GM21381 (cell line): ENCODE data around the gene CASS4.

Experiments
- ATAC-seq: cut with Tn5 transposase; IDR thresholded peaks from one replicate; pipeline ENCODE4 v1.9.1; 2021; ENCODE audit warnings: mild to moderate bottlenecking, moderate library complexity; ENCODE audit not compliant: unreplicated experiment

CASS4 gene

DNA sequence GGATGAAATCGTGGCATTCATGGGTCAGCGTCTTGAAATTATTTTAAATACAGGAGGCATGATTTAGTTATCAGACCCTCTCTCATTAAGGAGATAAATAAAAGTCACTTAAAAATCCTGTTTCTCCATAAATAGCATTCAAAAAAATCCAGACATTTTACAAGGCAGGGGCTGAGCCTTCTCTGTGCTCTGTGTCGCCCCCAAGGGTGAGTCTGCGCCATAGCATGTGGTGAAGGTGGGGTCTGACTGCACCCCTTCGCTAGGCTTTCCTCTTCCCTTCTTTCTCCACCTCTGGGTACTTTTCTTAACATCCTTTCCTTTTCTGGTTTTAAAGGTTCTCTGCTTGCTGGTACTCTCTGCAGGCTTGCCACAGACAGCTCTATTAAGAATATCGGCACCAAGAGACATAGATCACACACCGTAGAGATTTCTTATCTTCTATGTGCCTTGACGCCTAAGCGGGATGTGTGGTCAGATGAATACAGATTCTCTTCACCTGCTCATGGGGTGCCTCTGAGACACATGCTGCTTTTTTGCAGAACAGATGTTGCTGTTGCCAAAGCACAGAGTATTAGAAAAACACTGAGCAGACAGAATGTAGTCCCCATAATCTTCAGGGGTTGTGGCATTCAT, 92.4 kb downstream of the CASS4 start:
- ATAC-seq, result no peak

- no peak for ATAC-seq
Observed at GRCh38 chr20:56506103-56506502, 94.0 kb downstream of the CASS4 start.
